NCI-H146 treated with DMSO at 0.1 percent for 48 hours (cell line): ENCODE measurements around the gene HSPA4L.

Source experiments
- DNase-seq: peaks from one replicate; lab custom pipeline; 2025; ENCODE audit not compliant: unreplicated experiment; lab: John Stamatoyannopoulos, UW

The HSPA4L gene

GRCh38 chr4:127783026-127783769 is 1.1 kb downstream of the HSPA4L start:
- no peak for DNase-seq

GRCh38 chr4:127783955-127784770 is 2.0 kb downstream of the HSPA4L start:
- DNase-seq, result no peak

GRCh38 chr4:127788517-127788916 is 6.4 kb downstream of the HSPA4L start:
- no peak for DNase-seq

GRCh38 chr4:127791391-127791790 is 9.3 kb downstream of the HSPA4L start:
- no peak for DNase-seq

- no peak for DNase-seq
Measured at GRCh38 chr4:127793528-127793927, 11.4 kb downstream of the HSPA4L start.

GRCh38 chr4:127799711-127800110 is 17.6 kb downstream of the HSPA4L start:
- no peak for DNase-seq

GRCh38 chr4:127809173-127809800 is 27.2 kb downstream of the HSPA4L start:
- DNase-seq, result no peak

GRCh38 chr4:127810551-127810950 is 28.4 kb downstream of the HSPA4L start:
- no peak for DNase-seq

- no peak for DNase-seq
Measured at GRCh38 chr4:127822430-127822829, 40.3 kb downstream of the HSPA4L start.

GRCh38 chr4:127828121-127828520 is 46.0 kb downstream of the HSPA4L start:
- no peak for DNase-seq

GRCh38 chr4:127829014-127829413 is 46.9 kb downstream of the HSPA4L start:
- DNase-seq, result no peak

GRCh38 chr4:127832585-127832984 is 50.5 kb downstream of the HSPA4L start:
- no peak for DNase-seq

GRCh38 chr4:127843704-127844600 is 61.8 kb downstream of the HSPA4L start:
- DNase-seq, result no peak

- DNase-seq, result no peak
Measured at GRCh38 chr4:127844601-127845116, 62.5 kb downstream of the HSPA4L start.

- no peak for DNase-seq
Measured at GRCh38 chr4:127846061-127846460, 63.9 kb downstream of the HSPA4L start.

GRCh38 chr4:127846765-127847164 is 64.6 kb downstream of the HSPA4L start:
- DNase-seq, result no peak

GRCh38 chr4:127849505-127850234 is 67.5 kb downstream of the HSPA4L start:
- no peak for DNase-seq

GRCh38 chr4:127852661-127853060 is 70.5 kb downstream of the HSPA4L start:
- no peak for DNase-seq

- no peak for DNase-seq
Measured at GRCh38 chr4:127856196-127856812, 74.2 kb downstream of the HSPA4L start.
